ENCODE measurements around the gene OVCA2.

GRCh38 chr17:2011411-2012371 is 30.1 kb upstream of the OVCA2 start:
- TF ChIP-seq CTCF (IDR thresholded peaks at IDR 0.05) (no peak), ELK1 (IDR thresholded peaks at IDR 0.05; ENCODE audit: low read depth, low read length) (no peak), ZFP36 (IDR thresholded peaks at IDR 0.05; ENCODE audit: borderline replicate concordance, partially characterized antibody) (no peak), NFE2L2 (conservative IDR thresholded peaks at IDR 0.05; ENCODE audit: low read length) (no peak), EP300 (IDR thresholded peaks at IDR 0.05) (no peak), USF2 (IDR thresholded peaks at IDR 0.05) (no peak)

Measured in A549 (cell line).